Glutamatergic neuron (in vitro differentiated cells): ENCODE results near the gene EPN2. TPM values are rescaled to one million over a fixed set of nuclear protein-coding genes. Genes with fewer than 3 reads are reported as not detected.

ENCODE experiments used
- DNase-seq: peaks from one replicate; pipeline ENCODE4 v3.0.0; 2022
- H3K27ac Mint-ChIP-seq: one replicate; pipeline ENCODE4 v1.8.0; 2020; ENCODE audit warnings: mild to moderate bottlenecking, mixed read lengths, inconsistent platforms; ENCODE audit not compliant: unreplicated experiment
- H3K27me3 Mint-ChIP-seq: one replicate; pipeline ENCODE4 v1.8.0; 2020; ENCODE audit warnings: mild to moderate bottlenecking, moderate library complexity, mixed read lengths, inconsistent platforms; ENCODE audit not compliant: unreplicated experiment
- H3K36me3 Mint-ChIP-seq: one replicate; pipeline ENCODE4 v1.8.0; 2020; ENCODE audit warnings: mild to moderate bottlenecking, mixed read lengths, inconsistent platforms; ENCODE audit not compliant: unreplicated experiment
- H3K4me1 Mint-ChIP-seq: one replicate; pipeline ENCODE4 v1.8.0; 2020; ENCODE audit warnings: mild to moderate bottlenecking, low read depth, mixed read lengths, inconsistent platforms; ENCODE audit not compliant: unreplicated experiment
- H3K4me3 Mint-ChIP-seq: one replicate; pipeline ENCODE4 v1.8.0; 2020; ENCODE audit warnings: mild to moderate bottlenecking, mixed read lengths, inconsistent platforms; ENCODE audit not compliant: unreplicated experiment
- H3K9me3 Mint-ChIP-seq: one replicate; pipeline ENCODE4 v1.8.0; 2020; ENCODE audit warnings: mild to moderate bottlenecking, moderate library complexity, mixed read lengths, inconsistent platforms; ENCODE audit not compliant: unreplicated experiment
- total RNA-seq: library from RNA; stranded (reverse); fragmentation: NEBNext Ultra II Directional; extraction: Animal tissue kit (Norgen Biotek cat#: 25700); gene quantifications from one replicate; pipeline ENCODE4 v1.2.1, GENCODE V29; 2021; ENCODE audit not compliant: unreplicated experiment
- TF ChIP-seq, protein P1 (sequence below): fragments of 200-600 bp; sonication (generic); IDR thresholded peaks from one replicate; pipeline ENCODE4 v1.5.0; 2021; ENCODE audit not compliant: partially characterized antibody, unreplicated experiment

EPN2 gene
- total RNA-seq, 1 donor from 2014 or later, result 45.2 TPM

DNA sequence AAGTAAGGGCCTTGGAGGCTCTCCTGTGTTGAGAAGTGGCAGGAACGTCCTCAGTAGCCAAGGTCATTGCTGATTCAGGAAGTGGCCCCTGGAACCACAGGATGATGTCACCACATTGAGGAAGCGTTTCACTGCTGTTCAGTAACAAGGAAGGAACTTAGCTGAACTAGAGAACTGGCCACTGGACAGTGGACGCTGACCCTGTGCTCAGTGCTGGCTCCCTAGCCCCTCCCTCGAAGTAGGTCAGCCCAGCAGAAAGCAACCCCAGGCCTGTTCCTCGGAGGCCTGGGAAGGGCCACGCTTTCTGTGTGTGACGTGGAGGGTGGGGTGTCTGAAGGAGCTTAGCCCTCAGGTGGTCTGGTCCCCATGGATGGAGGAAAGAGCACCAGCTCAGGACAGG lies 67.0 kb downstream of the EPN2 start:
- no peaks in the 10 kb centered on the region for H3K9me3 Mint-ChIP-seq
- no peak overlapping the region for H3K4me3 Mint-ChIP-seq
- H3K27ac Mint-ChIP-seq, result no peak overlapping the region
- TF ChIP-seq, protein P1, sequence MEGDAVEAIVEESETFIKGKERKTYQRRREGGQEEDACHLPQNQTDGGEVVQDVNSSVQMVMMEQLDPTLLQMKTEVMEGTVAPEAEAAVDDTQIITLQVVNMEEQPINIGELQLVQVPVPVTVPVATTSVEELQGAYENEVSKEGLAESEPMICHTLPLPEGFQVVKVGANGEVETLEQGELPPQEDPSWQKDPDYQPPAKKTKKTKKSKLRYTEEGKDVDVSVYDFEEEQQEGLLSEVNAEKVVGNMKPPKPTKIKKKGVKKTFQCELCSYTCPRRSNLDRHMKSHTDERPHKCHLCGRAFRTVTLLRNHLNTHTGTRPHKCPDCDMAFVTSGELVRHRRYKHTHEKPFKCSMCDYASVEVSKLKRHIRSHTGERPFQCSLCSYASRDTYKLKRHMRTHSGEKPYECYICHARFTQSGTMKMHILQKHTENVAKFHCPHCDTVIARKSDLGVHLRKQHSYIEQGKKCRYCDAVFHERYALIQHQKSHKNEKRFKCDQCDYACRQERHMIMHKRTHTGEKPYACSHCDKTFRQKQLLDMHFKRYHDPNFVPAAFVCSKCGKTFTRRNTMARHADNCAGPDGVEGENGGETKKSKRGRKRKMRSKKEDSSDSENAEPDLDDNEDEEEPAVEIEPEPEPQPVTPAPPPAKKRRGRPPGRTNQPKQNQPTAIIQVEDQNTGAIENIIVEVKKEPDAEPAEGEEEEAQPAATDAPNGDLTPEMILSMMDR, result no peak
- H3K27me3 Mint-ChIP-seq, result peaks cover 2% of the 10 kb centered on the region
- DNase-seq, result no peak
- no peaks in the 10 kb centered on the region for H3K36me3 Mint-ChIP-seq
- no peaks in the 10 kb centered on the region for H3K4me1 Mint-ChIP-seq

DNA sequence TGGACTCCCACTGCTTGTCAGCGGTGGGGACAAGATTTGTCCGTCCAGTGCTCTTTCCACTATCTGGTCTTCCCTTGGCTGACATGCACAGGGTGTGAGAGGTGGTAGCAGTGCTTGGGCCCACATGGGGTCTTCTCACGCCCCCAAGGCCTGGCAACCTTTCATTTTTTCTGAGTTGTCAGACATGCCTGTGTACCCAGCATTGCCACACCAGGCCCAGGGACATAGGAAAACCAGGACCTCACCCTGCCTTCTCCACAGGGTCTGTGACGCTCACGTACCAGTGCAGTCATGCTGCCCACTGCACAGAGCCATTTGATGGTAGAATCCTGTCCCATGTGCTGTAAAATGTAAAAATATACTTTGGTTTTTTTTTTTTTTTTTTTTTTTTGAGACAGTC lies 67.6 kb downstream of the EPN2 start:
- TF ChIP-seq, protein P1, result no peak
- H3K4me1 Mint-ChIP-seq, result no peaks in the 10 kb centered on the region
- no peak for DNase-seq
- H3K27me3 Mint-ChIP-seq, result peaks cover 2% of the 10 kb centered on the region
- no peaks in the 10 kb centered on the region for H3K36me3 Mint-ChIP-seq
- no peaks in the 10 kb centered on the region for H3K9me3 Mint-ChIP-seq
- H3K4me3 Mint-ChIP-seq, result no peak overlapping the region
- no peak overlapping the region for H3K27ac Mint-ChIP-seq

DNA sequence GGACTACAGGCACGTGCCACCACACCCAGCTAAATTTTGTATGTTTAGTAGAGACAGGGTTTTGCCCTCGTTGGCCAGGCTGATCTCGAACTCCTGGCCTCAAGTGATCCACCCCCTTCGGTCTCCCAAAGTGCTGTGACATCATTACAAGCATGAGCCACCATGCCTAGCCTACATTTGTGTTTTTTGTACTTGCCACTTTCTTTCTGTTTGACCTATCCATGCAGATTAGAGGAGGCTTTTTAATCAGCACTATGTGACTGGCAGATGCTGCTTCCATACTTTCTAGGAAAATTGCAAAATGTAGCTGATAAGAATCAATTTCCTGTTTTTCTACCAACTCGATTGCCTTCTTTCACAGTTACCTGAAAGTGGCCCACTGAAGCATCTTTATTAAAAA lies 68.1 kb downstream of the EPN2 start:
- Mint-ChIP-seq H3K4me1 (no peaks in the 10 kb centered on the region), H3K9me3 (no peaks in the 10 kb centered on the region), H3K27ac (no peak overlapping the region), H3K36me3 (no peaks in the 10 kb centered on the region), H3K27me3 (peaks cover 2% of the 10 kb centered on the region), H3K4me3 (no peak overlapping the region)
- no peak for DNase-seq
- TF ChIP-seq, protein P1, result no peak

DNA sequence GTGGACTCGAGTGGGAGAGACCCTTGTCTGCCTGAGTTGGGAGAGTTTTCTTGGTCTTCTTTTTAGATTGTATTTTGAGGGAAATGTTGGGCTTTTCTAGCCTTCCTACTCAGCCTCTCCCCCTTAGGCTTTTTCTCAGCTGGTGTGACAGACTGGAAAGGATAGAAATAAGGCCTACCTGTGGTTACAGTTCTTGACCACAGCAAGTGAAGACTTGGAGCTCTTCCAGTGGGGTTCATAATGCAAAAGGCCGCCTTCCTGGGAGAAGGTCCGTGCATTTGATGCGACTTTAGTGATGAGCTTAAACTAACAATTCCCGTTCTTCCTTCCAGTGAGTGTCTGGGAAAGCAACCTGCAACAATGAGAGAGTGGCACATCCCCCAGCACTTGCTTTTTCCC lies 68.6 kb downstream of the EPN2 start:
- DNase-seq, result no peak
- peaks cover 2% of the 10 kb centered on the region for H3K27me3 Mint-ChIP-seq
- no peak overlapping the region for H3K4me3 Mint-ChIP-seq
- no peaks in the 10 kb centered on the region for H3K36me3 Mint-ChIP-seq
- TF ChIP-seq, protein P1, result no peak
- H3K27ac Mint-ChIP-seq, result no peak overlapping the region
- no peaks in the 10 kb centered on the region for H3K9me3 Mint-ChIP-seq
- H3K4me1 Mint-ChIP-seq, result no peaks in the 10 kb centered on the region

DNA sequence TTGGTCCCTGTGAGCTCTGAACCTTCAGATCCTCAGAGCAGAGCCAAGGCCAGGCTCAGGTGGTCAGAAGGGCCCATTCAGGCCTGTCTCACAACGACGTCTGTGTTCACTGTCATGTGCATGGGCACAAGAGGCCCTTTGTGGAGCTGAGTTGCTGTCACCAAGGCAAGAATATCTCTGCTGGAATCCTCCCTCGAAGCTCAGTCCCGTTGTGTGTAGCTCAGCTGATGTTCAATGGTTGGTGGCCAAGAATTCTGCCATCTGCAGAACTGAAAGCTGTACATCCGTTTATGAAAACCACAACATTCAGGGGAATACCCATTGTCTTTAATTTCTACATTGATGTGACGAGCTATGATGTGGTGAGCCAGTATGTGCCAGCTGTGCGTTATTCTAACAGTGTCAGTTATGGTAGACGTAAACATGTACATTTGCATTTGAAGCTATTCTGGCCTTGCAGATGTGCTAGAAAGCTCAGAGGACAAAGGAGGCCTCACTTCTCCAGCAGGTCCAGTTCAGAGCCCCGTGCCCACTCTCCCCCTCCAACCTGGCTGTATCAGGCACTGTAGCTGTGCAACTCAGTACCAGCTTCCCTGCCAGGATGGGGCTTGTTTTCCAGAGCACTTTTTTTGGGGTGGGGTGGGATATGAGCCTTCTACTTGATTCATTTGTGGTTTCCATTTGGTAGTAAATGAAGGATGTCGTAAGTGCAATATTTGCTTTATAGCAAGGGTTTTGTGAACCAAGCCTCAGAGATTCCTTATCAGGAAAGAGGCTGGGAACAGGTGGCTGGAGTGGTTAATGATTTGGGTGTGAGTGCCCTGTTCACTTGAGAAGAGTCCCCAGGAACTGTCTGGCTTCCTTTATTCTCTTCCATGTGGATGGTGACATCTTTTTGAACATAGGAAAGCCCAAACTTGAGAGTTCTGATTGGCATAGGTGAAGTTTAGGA lies 69.3 kb downstream of the EPN2 start:
- H3K27me3 Mint-ChIP-seq, result peaks cover 2% of the 10 kb centered on the region
- DNase-seq, result no peak
- no peaks in the 10 kb centered on the region for H3K4me1 Mint-ChIP-seq

More for the DNA sequence above, 69.3 kb downstream of the EPN2 start:
- TF ChIP-seq, protein P1, result no peak
- no peaks in the 10 kb centered on the region for H3K36me3 Mint-ChIP-seq
- no peak overlapping the region for H3K4me3 Mint-ChIP-seq
- no peaks in the 10 kb centered on the region for H3K9me3 Mint-ChIP-seq
- no peak overlapping the region for H3K27ac Mint-ChIP-seq
